GM23338 (cell line): ENCODE data around the gene ZFHX3. TPM values are rescaled to one million over a fixed set of nuclear protein-coding genes. Genes with fewer than 3 reads are reported as not detected.

Source experiments
- CREB1 ChIP-seq: fragments of 250-450 bp; sonication (Bioruptor Pico); IDR thresholded peaks from 2 replicates; pipeline ENCODE4 v1.5.0; 2020; ENCODE audit warnings: low read depth, mild to moderate bottlenecking, moderate library complexity
- EZH2phosphoT487 ChIP-seq: fragments of 200-600 bp; sonication (generic); IDR thresholded peaks from one replicate; pipeline ENCODE4 v1.8.1; 2018; ENCODE audit warnings: antibody characterized with exemption; ENCODE audit not compliant: unreplicated experiment
- NANOG ChIP-seq: IDR thresholded peaks from 2 replicates; pipeline ENCODE4 v1.6.1; 2016; ENCODE audit warnings: antibody characterized with exemption, borderline replicate concordance
- POLR2AphosphoS5 ChIP-seq: IDR thresholded peaks from 2 replicates; pipeline ENCODE4 v1.6.1; 2016; ENCODE audit warnings: antibody characterized with exemption, low read depth
- ZNF114 ChIP-seq: fragments of 250-450 bp; sonication (Bioruptor Pico); IDR thresholded peaks from 2 replicates; pipeline ENCODE4 v1.5.0; 2020; ENCODE audit warnings: mild to moderate bottlenecking, moderate library complexity
- polyA plus RNA-seq: library from polyadenylated mRNA; unstranded; fragments of >200 nt; fragmentation: Nextera tagmentation; extraction: Ambion mirVana; gene quantifications from 2 replicates; pipeline ENCODE4 v1.2.1, GENCODE V29; 2016
- total RNA-seq: library from RNA; depleted of rRNA; stranded (reverse); fragments of >200 nt; shearing (Covaris generic); gene quantifications from 2 replicates; pipeline ENCODE4 v1.2.3, GENCODE V29; 2014
- TF ChIP-seq, protein P1 (sequence below): fragments of 250-450 bp; sonication (Bioruptor Pico); IDR thresholded peaks from 2 replicates; pipeline ENCODE4 v1.5.0; 2020; ENCODE audit warnings: mild to moderate bottlenecking, moderate library complexity
- TF ChIP-seq, protein P2 (sequence below), 2 experiments: fragments of 200-600 bp in 1 of 2; sonication (generic) in 1 of 2; conservative IDR thresholded peaks; 2 replicates each; pipeline versions ENCODE4 v1.5.1 to v1.6.1; 2016 to 2017; ENCODE audit warnings: antibody characterized with exemption in 2 of 2, low read depth in 2 of 2, mild to moderate bottlenecking in 2 of 2, moderate library complexity in 1 of 2
- TF ChIP-seq, protein P3 (sequence below): IDR thresholded peaks from 2 replicates; pipeline ENCODE4 v1.6.1; 2016; ENCODE audit warnings: antibody characterized with exemption

ZFHX3 gene
- total and polyA plus RNA-seq, 2 experiments from 2014 or later, result 1.0 to 1.5 TPM

DNA sequence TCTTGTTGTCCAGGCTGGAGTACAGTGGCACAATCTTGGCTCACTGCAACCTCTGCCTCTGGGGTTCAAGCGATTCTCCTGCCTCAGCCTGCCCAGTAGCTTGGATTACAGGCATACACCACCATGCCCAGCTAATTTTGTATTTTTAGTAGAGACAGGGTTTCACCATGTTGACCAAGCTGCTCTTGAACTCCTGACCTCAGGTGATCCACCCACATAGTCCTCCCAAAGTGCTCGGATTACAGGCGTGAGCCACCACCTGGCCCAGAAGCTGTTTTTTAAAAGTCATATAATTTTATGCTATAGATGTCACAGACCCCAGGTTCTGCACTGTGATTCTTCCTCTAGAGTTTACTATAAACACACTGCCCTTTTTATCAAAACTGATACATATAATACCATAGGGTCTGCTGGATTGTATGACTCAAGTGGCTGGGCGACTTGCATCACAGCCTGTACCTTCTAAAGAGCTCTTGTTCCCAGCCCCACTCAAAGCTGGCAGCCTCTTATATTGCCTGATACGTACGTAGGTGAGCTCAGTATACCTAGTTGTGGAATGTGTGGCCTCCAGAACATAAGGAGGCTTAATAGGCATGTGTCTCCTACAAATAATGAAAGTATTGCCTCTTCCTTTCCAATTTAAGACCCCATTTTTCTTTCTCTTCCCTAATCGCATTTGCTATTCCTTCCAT lies 295.8 kb downstream of the ZFHX3 start (continued):
- TF ChIP-seq, protein P1, sequence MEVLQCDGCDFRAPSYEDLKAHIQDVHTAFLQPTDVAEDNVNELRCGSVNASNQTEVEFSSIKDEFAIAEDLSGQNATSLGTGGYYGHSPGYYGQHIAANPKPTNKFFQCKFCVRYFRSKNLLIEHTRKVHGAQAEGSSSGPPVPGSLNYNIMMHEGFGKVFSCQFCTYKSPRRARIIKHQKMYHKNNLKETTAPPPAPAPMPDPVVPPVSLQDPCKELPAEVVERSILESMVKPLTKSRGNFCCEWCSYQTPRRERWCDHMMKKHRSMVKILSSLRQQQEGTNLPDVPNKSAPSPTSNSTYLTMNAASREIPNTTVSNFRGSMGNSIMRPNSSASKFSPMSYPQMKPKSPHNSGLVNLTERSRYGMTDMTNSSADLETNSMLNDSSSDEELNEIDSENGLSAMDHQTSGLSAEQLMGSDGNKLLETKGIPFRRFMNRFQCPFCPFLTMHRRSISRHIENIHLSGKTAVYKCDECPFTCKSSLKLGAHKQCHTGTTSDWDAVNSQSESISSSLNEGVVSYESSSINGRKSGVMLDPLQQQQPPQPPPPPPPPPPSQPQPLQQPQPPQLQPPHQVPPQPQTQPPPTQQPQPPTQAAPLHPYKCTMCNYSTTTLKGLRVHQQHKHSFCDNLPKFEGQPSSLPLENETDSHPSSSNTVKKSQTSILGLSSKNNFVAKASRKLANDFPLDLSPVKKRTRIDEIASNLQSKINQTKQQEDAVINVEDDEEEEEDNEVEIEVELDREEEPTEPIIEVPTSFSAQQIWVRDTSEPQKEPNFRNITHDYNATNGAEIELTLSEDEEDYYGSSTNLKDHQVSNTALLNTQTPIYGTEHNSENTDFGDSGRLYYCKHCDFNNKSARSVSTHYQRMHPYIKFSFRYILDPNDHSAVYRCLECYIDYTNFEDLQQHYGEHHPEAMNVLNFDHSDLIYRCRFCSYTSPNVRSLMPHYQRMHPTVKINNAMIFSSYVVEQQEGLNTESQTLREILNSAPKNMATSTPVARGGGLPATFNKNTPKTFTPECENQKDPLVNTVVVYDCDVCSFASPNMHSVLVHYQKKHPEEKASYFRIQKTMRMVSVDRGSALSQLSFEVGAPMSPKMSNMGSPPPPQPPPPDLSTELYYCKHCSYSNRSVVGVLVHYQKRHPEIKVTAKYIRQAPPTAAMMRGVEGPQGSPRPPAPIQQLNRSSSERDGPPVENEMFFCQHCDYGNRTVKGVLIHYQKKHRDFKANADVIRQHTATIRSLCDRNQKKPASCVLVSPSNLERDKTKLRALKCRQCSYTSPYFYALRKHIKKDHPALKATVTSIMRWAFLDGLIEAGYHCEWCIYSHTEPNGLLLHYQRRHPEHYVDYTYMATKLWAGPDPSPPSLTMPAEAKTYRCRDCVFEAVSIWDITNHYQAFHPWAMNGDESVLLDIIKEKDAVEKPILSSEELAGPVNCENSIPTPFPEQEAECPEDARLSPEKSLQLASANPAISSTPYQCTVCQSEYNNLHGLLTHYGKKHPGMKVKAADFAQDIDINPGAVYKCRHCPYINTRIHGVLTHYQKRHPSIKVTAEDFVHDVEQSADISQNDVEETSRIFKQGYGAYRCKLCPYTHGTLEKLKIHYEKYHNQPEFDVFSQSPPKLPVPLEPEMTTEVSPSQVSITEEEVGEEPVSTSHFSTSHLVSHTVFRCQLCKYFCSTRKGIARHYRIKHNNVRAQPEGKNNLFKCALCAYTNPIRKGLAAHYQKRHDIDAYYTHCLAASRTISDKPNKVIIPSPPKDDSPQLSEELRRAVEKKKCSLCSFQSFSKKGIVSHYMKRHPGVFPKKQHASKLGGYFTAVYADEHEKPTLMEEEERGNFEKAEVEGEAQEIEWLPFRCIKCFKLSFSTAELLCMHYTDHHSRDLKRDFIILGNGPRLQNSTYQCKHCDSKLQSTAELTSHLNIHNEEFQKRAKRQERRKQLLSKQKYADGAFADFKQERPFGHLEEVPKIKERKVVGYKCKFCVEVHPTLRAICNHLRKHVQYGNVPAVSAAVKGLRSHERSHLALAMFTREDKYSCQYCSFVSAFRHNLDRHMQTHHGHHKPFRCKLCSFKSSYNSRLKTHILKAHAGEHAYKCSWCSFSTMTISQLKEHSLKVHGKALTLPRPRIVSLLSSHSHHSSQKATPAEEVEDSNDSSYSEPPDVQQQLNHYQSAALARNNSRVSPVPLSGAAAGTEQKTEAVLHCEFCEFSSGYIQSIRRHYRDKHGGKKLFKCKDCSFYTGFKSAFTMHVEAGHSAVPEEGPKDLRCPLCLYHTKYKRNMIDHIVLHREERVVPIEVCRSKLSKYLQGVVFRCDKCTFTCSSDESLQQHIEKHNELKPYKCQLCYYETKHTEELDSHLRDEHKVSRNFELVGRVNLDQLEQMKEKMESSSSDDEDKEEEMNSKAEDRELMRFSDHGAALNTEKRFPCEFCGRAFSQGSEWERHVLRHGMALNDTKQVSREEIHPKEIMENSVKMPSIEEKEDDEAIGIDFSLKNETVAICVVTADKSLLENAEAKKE (CRISPR knock-in tag), result no peak
- TF ChIP-seq, protein P2, sequence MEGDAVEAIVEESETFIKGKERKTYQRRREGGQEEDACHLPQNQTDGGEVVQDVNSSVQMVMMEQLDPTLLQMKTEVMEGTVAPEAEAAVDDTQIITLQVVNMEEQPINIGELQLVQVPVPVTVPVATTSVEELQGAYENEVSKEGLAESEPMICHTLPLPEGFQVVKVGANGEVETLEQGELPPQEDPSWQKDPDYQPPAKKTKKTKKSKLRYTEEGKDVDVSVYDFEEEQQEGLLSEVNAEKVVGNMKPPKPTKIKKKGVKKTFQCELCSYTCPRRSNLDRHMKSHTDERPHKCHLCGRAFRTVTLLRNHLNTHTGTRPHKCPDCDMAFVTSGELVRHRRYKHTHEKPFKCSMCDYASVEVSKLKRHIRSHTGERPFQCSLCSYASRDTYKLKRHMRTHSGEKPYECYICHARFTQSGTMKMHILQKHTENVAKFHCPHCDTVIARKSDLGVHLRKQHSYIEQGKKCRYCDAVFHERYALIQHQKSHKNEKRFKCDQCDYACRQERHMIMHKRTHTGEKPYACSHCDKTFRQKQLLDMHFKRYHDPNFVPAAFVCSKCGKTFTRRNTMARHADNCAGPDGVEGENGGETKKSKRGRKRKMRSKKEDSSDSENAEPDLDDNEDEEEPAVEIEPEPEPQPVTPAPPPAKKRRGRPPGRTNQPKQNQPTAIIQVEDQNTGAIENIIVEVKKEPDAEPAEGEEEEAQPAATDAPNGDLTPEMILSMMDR (conservative IDR thresholded peaks at IDR 0.05; ENCODE audit: low read depth in 2 of 2), result no peak
- TF ChIP-seq, protein P3, sequence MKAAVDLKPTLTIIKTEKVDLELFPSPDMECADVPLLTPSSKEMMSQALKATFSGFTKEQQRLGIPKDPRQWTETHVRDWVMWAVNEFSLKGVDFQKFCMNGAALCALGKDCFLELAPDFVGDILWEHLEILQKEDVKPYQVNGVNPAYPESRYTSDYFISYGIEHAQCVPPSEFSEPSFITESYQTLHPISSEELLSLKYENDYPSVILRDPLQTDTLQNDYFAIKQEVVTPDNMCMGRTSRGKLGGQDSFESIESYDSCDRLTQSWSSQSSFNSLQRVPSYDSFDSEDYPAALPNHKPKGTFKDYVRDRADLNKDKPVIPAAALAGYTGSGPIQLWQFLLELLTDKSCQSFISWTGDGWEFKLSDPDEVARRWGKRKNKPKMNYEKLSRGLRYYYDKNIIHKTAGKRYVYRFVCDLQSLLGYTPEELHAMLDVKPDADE, result no peak
- TF ChIP-seq EZH2phosphoT487, result no peak
- TF ChIP-seq NANOG, result no peak
- TF ChIP-seq CREB1 (CRISPR knock-in tag), result no peak
- no peak for TF ChIP-seq ZNF114 (CRISPR knock-in tag)
- no peak for TF ChIP-seq POLR2AphosphoS5
